MM.1S (cell line): Measurements from ENCODE around the gene TMPRSS11F.

Source experiments
- DNase-seq: peaks from one replicate; pipeline ENCODE4 v3.0.0-alpha.2; 2015
- H2AFZ ChIP-seq: fragments of 300-600 bp; sonication (generic); 2 replicates; pipeline ENCODE4 v1.6.0; 2016; ENCODE audit warnings: antibody characterized with exemption, low read length
- H3F3A ChIP-seq: fragments of 300-600 bp; sonication (generic); 2 replicates; pipeline ENCODE4 v1.6.1; 2016; ENCODE audit warnings: mild to moderate bottlenecking, antibody characterized with exemption, low read length, moderate library complexity, mixed read lengths; ENCODE audit not compliant: insufficient read depth
- H3K27ac ChIP-seq: fragments of 300-600 bp; sonication (generic); 2 replicates; pipeline ENCODE4 v1.5.1; 2016; ENCODE audit warnings: mild to moderate bottlenecking, low read length
- H3K27me3 ChIP-seq: fragments of 300-600 bp; sonication (generic); replicated peaks from 2 replicates; pipeline ENCODE4 v1.6.0; 2016; ENCODE audit warnings: low read length; ENCODE audit not compliant: insufficient read depth
- H3K36me3 ChIP-seq: fragments of 300-600 bp; sonication (generic); replicated peaks from 2 replicates; pipeline ENCODE4 v1.6.1; 2016; ENCODE audit warnings: mild to moderate bottlenecking, low read length, mixed read lengths; ENCODE audit not compliant: insufficient read depth
- H3K4me1 ChIP-seq: fragments of 300-600 bp; sonication (generic); 2 replicates; pipeline ENCODE4 v1.6.1; 2016; ENCODE audit warnings: low read length, mixed read lengths
- H3K4me2 ChIP-seq: fragments of 300-600 bp; sonication (generic); 2 replicates; pipeline ENCODE4 v1.6.0; 2016; ENCODE audit warnings: low read depth, low read length
- H3K4me3 ChIP-seq: fragments of 300-600 bp; sonication (generic); 2 replicates; pipeline ENCODE4 v1.5.1; 2016; ENCODE audit warnings: low read length, mixed read lengths
- H3K79me2 ChIP-seq: fragments of 300-600 bp; sonication (generic); 2 replicates; pipeline ENCODE4 v1.6.1; 2016; ENCODE audit warnings: mixed run types, low read length, mixed read lengths
- H3K9ac ChIP-seq: fragments of 300-600 bp; sonication (generic); 2 replicates; pipeline ENCODE4 v1.6.1; 2016; ENCODE audit warnings: low read length, mixed read lengths
- H3K9me2 ChIP-seq: fragments of 300-600 bp; sonication (generic); replicated peaks from 2 replicates; pipeline ENCODE4 v1.6.1; 2016; ENCODE audit warnings: mild to moderate bottlenecking, low read length, mixed read lengths; ENCODE audit not compliant: insufficient read depth
- H3K9me3 ChIP-seq: fragments of 300-600 bp; sonication (generic); replicated peaks from 2 replicates; pipeline ENCODE4 v1.6.1; 2016; ENCODE audit warnings: mild to moderate bottlenecking, low read length, mixed read lengths; ENCODE audit not compliant: insufficient read depth
- H4K20me1 ChIP-seq: fragments of 300-600 bp; sonication (generic); 2 replicates; pipeline ENCODE4 v1.6.1; 2016; ENCODE audit warnings: mild to moderate bottlenecking, low read length, moderate library complexity, mixed read lengths; ENCODE audit not compliant: insufficient read depth
- CTCF ChIP-seq: fragments of 300-600 bp; sonication (generic); IDR thresholded peaks from 2 replicates; pipeline ENCODE4 v1.5.1; 2016; ENCODE audit warnings: antibody characterized with exemption, low read length, mixed read lengths
- EZH2 ChIP-seq: fragments of 300-600 bp; sonication (generic); optimal IDR thresholded peaks from 2 replicates; pipeline ENCODE3; 2017; ENCODE audit warnings: low read depth, mild to moderate bottlenecking, antibody characterized with exemption, low read length, mixed read lengths
- EZH2phosphoT487 ChIP-seq: fragments of 300-600 bp; sonication (generic); IDR thresholded peaks from 2 replicates; pipeline ENCODE4 v1.6.1; 2018; ENCODE audit warnings: antibody characterized with exemption, low read length

Gene TMPRSS11F

DNA sequence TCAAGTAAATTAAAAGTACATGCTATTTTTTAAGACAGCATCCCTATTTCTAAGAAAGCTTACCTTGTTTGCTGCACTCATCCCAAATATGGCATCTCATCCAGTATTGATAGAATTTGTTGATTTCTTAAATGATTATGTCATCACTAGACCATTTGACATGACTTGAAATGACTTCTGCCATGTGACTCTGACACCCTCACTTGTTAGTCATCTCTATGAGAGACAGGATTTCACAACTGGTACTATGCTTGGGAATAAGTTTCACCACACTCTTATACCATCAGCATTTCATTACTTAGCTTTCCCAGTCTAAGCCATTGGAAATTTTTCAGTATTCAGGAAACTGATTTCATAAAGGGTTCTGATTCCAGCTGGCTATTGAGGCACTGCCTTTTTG, 55.3 kb downstream of the TMPRSS11F start:
- Histone ChIP-seq H3F3A (no peaks in the 10 kb centered on the region), H3K36me3 (no peaks in the 10 kb centered on the region), H2AFZ (no peak overlapping the region), H3K9me3 (no peaks in the 10 kb centered on the region), H4K20me1 (no peaks in the 10 kb centered on the region), H3K9me2 (no peaks in the 10 kb centered on the region), H3K4me2 (no peak overlapping the region), H3K9ac (no peak overlapping the region), H3K27me3 (no peaks in the 10 kb centered on the region), H3K27ac (no peak overlapping the region), H3K4me3 (no peak overlapping the region), H3K4me1 (no peaks in the 10 kb centered on the region), H3K79me2 (no peaks in the 10 kb centered on the region)
- no peak for DNase-seq
- TF ChIP-seq CTCF (no peak), EZH2phosphoT487 (no peak), EZH2 (no peak)

GRCh38 chr4:68070302-68070701, 59.4 kb downstream of the TMPRSS11F start:
- no peak for DNase-seq
- Histone ChIP-seq H2AFZ (no peak overlapping the region), H3K27ac (no peak overlapping the region), H4K20me1 (no peaks in the 10 kb centered on the region), H3K9me3 (no peaks in the 10 kb centered on the region), H3K4me3 (no peak overlapping the region), H3K79me2 (no peaks in the 10 kb centered on the region), H3K4me2 (no peak overlapping the region), H3K9me2 (no peaks in the 10 kb centered on the region), H3K36me3 (no peaks in the 10 kb centered on the region), H3K4me1 (no peaks in the 10 kb centered on the region), H3K27me3 (no peaks in the 10 kb centered on the region), H3K9ac (no peak overlapping the region), H3F3A (no peaks in the 10 kb centered on the region)
- TF ChIP-seq EZH2 (no peak), EZH2phosphoT487 (no peak), CTCF (no peak)

DNA sequence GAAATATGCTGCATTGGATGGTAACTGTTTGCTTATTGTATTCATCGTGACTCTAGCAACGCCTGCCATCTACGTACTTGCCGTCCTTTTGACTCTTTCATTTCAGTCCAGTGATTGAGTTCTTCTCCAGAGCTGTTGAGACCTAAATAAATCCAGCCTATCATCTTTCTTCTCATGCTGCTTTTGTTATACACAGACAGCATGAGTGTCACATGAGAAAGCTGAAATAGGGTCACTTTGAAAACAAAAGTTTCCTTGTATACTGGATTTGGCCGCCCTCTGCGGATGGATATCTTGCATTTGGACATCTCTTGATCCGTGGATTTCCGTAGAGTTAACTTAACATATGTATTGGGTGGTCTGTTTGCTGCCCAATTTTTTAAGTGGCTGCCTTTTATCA, 67.2 kb downstream of the TMPRSS11F start:
- no peaks in the 10 kb centered on the region for H3K36me3 ChIP-seq
- H3K4me2 ChIP-seq: no peak overlapping the region
- H2AFZ ChIP-seq: no peak overlapping the region
- no peak for DNase-seq
- no peaks in the 10 kb centered on the region for H4K20me1 ChIP-seq
- TF ChIP-seq EZH2phosphoT487 (no peak), CTCF (no peak), EZH2 (no peak)
- H3K9me2 ChIP-seq: no peaks in the 10 kb centered on the region
- H3F3A ChIP-seq: no peaks in the 10 kb centered on the region
- H3K27ac ChIP-seq: no peak overlapping the region
- no peaks in the 10 kb centered on the region for H3K79me2 ChIP-seq
- H3K27me3 ChIP-seq: no peaks in the 10 kb centered on the region
- no peaks in the 10 kb centered on the region; the same call in 1 of the 2 replicates for H3K9me3 ChIP-seq
- H3K4me3 ChIP-seq: no peak overlapping the region
- H3K9ac ChIP-seq: no peak overlapping the region
- H3K4me1 ChIP-seq: no peaks in the 10 kb centered on the region

DNA sequence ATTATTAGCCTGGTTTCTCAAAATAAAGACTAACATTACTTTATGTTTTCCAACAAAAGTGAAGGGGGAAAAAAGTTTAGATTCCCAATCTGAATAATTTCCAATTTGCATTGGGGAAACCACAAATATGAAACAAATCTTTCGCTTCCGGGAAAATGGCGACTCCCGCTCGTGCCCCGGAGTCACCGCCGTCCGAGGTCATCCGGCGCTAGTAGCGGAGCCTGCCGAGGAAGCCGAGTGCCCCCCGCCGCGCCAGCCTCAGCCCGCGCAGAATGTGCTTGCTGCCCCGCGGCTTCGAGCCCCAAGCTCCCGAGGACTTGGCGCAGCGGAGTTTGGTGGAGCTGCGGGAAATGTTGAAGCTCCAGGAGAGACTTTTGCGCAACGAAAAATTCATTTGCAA, 91.4 kb downstream of the TMPRSS11F start:
- H3K9me3 ChIP-seq: no peaks in the 10 kb centered on the region
- no peaks in the 10 kb centered on the region for H3K79me2 ChIP-seq
- H2AFZ ChIP-seq: no peak overlapping the region
- no peaks in the 10 kb centered on the region for H3K9me2 ChIP-seq
- no peak for DNase-seq
- no peak overlapping the region for H3K9ac ChIP-seq
- no peaks in the 10 kb centered on the region for H4K20me1 ChIP-seq
- H3K4me1 ChIP-seq: no peaks in the 10 kb centered on the region
- no peak overlapping the region for H3K4me3 ChIP-seq
- no peaks in the 10 kb centered on the region for H3K36me3 ChIP-seq
- no peak overlapping the region for H3K27ac ChIP-seq
- no peak overlapping the region for H3K4me2 ChIP-seq
- H3K27me3 ChIP-seq: no peaks in the 10 kb centered on the region
- H3F3A ChIP-seq: no peaks in the 10 kb centered on the region
- no peak for TF ChIP-seq EZH2
- TF ChIP-seq CTCF: no peak
- no peak for TF ChIP-seq EZH2phosphoT487
